Karpas-422 (cell line): ENCODE results near the gene RPL10. TPM values are rescaled to one million over a fixed set of nuclear protein-coding genes. Genes with fewer than 3 reads are reported as not detected.

ENCODE experiments used
- DNase-seq: peaks from one replicate; pipeline ENCODE4 v3.0.0-alpha.2; 2015
- H2AFZ ChIP-seq: fragments of 200-600 bp; sonication (generic); 2 replicates; pipeline ENCODE4 v1.6.1; 2014; ENCODE audit warnings: antibody characterized with exemption, low read length, mixed read lengths
- H3K27ac ChIP-seq: fragments of 200-600 bp; sonication (generic); 2 replicates; pipeline ENCODE4 v1.5.1; 2014; ENCODE audit warnings: mild to moderate bottlenecking, low read length, moderate library complexity
- H3K27me3 ChIP-seq: fragments of 200-600 bp; sonication (generic); 2 replicates; pipeline ENCODE4 v1.6.1; 2014; ENCODE audit warnings: low read length, mixed read lengths
- H3K36me3 ChIP-seq: fragments of 200-600 bp; sonication (generic); 2 replicates; pipeline ENCODE4 v1.6.1; 2014; ENCODE audit warnings: low read length, mixed read lengths; ENCODE audit not compliant: insufficient read depth
- H3K4me1 ChIP-seq: fragments of 200-600 bp; sonication (generic); 2 replicates; pipeline ENCODE4 v1.6.1; 2014; ENCODE audit warnings: mild to moderate bottlenecking, low read length, mixed read lengths
- H3K4me2 ChIP-seq: fragments of 200-600 bp; sonication (generic); 2 replicates; pipeline ENCODE4 v1.6.1; 2014; ENCODE audit warnings: low read length, low read depth, mild to moderate bottlenecking; ENCODE audit not compliant: poor library complexity, severe bottlenecking
- H3K4me3 ChIP-seq: fragments of 200-600 bp; sonication (generic); 2 replicates; pipeline ENCODE4 v1.5.1; 2014; ENCODE audit warnings: mild to moderate bottlenecking, antibody characterized with exemption, low read length, mixed read lengths
- H3K79me2 ChIP-seq: fragments of 200-600 bp; sonication (generic); 2 replicates; pipeline ENCODE4 v1.6.1; 2014; ENCODE audit warnings: mild to moderate bottlenecking, low read length, mixed read lengths
- H3K9ac ChIP-seq: fragments of 200-600 bp; sonication (generic); 2 replicates; pipeline ENCODE4 v1.6.0; 2014; ENCODE audit warnings: low read length
- H3K9me2 ChIP-seq: fragments of 200-600 bp; sonication (generic), shearing (Covaris generic); replicated peaks from 2 replicates; pipeline ENCODE4 v1.6.0; 2014; ENCODE audit warnings: mild to moderate bottlenecking, low read length, moderate library complexity; ENCODE audit not compliant: insufficient read depth
- H3K9me3 ChIP-seq: fragments of 300-700, 200-600 bp; sonication (generic); 2 replicates; pipeline ENCODE4 v1.6.1; 2014; ENCODE audit warnings: low read length, mixed read lengths
- H4K20me1 ChIP-seq: fragments of 200-600 bp; sonication (generic); 2 replicates; pipeline ENCODE4 v1.6.1; 2014; ENCODE audit warnings: mild to moderate bottlenecking, antibody characterized with exemption, low read length, low read depth; ENCODE audit not compliant: insufficient read depth
- total RNA-seq: library from RNA; depleted of rRNA; stranded (reverse); fragments of >200 nt; shearing (Covaris generic); gene quantifications from 2 replicates; pipeline ENCODE4 v1.2.3, GENCODE V29; 2014; ENCODE audit warnings: low replicate concordance

Gene RPL10
- total RNA-seq, 1 experiment from 2014 or later: 4,432 TPM

DNA sequence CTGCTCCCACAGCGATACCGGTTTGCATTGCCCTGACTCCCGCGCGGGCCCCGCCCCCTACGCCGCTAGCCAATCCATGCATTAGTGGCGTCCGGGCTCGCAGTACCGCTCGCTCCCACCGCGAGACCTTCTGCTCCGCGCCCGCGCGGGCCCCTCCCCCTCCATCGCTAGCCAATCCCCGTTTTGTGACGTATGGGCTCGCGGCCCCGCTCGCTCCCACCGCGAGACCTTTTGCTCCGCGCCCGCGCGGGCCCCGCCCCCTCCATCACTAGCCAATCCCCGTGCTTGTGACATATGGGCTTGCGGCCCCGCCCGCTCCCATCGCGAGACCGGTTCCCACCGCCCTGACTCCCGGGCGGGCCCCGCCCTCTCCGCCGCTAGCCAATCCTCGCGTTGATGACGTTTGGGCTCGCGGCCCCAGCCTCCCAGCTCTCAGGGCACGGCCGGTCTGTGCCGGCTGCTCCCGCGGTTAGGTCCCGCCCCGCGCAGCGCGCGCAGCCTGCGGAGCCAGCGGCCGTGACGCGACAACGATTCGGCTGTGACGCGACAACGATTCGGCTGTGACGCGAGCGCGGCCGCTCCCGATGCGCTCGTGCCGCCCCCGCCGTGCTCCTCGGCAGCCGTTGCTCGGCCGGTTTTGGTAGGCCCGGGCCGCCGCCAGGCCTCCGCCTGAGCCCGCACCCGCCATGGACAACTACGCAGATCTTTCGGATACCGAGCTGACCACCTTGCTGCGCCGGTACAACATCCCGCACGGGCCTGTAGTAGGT lies 19.2 kb upstream of the RPL10 start, which contains the start of gene EMD:
Gene EMD (plus strand): TSS at position 497 of the 770 bp plus-strand sequence. CDS start 190 bp downstream, at position 687.
- peak within 1 kb of the TSS; percentile 85 for H3K4me3 ChIP-seq
- H3K79me2 ChIP-seq: peaks cover 11% of the 10 kb centered on the region
- H3K27me3 ChIP-seq: no peaks in the 10 kb centered on the region
- no peaks in the 10 kb centered on the region for H4K20me1 ChIP-seq
- peak within 1 kb of the TSS; percentile 95 for H3K9ac ChIP-seq
- DNase-seq: peak; percentile 98
- peaks cover 23% of the 10 kb centered on the region for H3K4me1 ChIP-seq
- H3K4me2 ChIP-seq: peak within 1 kb of the TSS; percentile 84
- H3K9me3 ChIP-seq: no peaks in the 10 kb centered on the region
- H3K9me2 ChIP-seq: no peaks in the 10 kb centered on the region
- H3K27ac ChIP-seq: peak within 1 kb of the TSS; percentile 70
- H2AFZ ChIP-seq: no peak within 1 kb of the TSS; the same call in 1 of the 2 replicates
- H3K36me3 ChIP-seq: no peaks in the 10 kb centered on the region

DNA sequence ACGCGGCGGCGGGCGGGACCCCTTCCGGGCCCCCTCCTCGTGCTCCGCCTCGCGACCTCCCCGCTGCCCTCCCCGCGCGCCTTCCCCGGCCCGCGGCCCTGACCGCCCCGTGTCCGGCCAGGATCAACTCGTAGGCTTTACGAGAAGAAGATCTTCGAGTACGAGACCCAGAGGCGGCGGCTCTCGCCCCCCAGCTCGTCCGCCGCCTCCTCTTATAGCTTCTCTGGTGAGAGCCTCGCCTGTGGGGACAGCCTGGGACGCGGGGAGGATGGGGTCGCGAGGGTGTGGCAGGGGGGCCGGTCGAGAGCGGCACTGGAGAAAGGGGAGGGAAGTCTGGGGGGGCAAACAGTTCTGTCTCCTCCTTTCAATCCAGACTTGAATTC lies 18.6 kb upstream of the RPL10 start:
- peaks cover 23% of the 10 kb centered on the region for H3K4me1 ChIP-seq
- no peaks in the 10 kb centered on the region for H4K20me1 ChIP-seq
- no peaks in the 10 kb centered on the region for H3K27me3 ChIP-seq
- H3K27ac ChIP-seq: peak overlapping the region; percentile 64
- H3K36me3 ChIP-seq: no peaks in the 10 kb centered on the region
- no peak overlapping the region; the same call in 1 of the 2 replicates for H2AFZ ChIP-seq
- peak overlapping the region; percentile 80 for H3K4me2 ChIP-seq
- H3K9me2 ChIP-seq: no peaks in the 10 kb centered on the region
- peak overlapping the region; percentile 95 for H3K9ac ChIP-seq
- no peaks in the 10 kb centered on the region for H3K9me3 ChIP-seq
- peaks cover 11% of the 10 kb centered on the region for H3K79me2 ChIP-seq
- H3K4me3 ChIP-seq: peak overlapping the region; percentile 85
- no peak for DNase-seq

DNA sequence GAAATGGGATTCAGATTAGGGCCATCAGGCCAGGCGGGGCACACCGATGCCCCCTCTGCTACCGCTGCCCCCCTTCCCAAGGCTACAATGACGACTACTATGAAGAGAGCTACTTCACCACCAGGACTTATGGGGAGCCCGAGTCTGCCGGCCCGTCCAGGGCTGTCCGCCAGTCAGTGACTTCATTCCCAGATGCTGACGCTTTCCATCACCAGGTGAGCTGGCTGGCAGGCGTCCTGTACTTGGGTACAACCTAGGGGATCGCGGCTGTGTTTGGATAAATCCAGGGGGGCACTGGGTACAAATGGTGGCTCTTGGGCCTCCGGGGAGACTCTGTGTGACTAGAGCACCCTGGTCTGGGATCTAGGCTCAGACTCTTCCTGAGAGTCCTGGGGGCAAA lies 18.0 kb upstream of the RPL10 start:
- peak overlapping the region; percentile 95 for H3K9ac ChIP-seq
- peak overlapping the region; percentile 80 for H3K4me2 ChIP-seq
- H3K27me3 ChIP-seq: no peaks in the 10 kb centered on the region
- H4K20me1 ChIP-seq: no peaks in the 10 kb centered on the region
- H3K4me3 ChIP-seq: peak overlapping the region; percentile 85
- no peaks in the 10 kb centered on the region for H3K9me3 ChIP-seq
- no peaks in the 10 kb centered on the region for H3K9me2 ChIP-seq
- H3K27ac ChIP-seq: no peak overlapping the region
- H2AFZ ChIP-seq: no peak overlapping the region
- H3K36me3 ChIP-seq: no peaks in the 10 kb centered on the region
- peaks cover 24% of the 10 kb centered on the region for H3K4me1 ChIP-seq
- DNase-seq: no peak
- peaks cover 11% of the 10 kb centered on the region for H3K79me2 ChIP-seq

DNA sequence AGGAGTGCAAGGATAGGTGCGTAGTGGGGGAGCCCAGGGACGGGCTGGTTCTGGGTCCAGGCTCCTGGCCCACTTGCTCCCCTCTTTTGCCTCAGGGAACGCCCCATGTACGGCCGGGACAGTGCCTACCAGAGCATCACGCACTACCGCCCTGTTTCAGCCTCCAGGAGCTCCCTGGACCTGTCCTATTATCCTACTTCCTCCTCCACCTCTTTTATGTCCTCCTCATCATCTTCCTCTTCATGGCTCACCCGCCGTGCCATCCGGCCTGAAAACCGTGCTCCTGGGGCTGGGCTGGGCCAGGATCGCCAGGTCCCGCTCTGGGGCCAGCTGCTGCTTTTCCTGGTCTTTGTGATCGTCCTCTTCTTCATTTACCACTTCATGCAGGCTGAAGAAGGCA lies 17.4 kb upstream of the RPL10 start:
- Histone ChIP-seq H3K9me2 (no peaks in the 10 kb centered on the region), H3K9ac (peak overlapping the region; percentile 95), H3K4me2 (peak overlapping the region; percentile 80), H4K20me1 (no peaks in the 10 kb centered on the region), H3K27me3 (no peaks in the 10 kb centered on the region), H3K36me3 (no peaks in the 10 kb centered on the region), H3K4me1 (peaks cover 24% of the 10 kb centered on the region), H3K79me2 (peaks cover 11% of the 10 kb centered on the region), H3K27ac (no peak overlapping the region), H2AFZ (no peak overlapping the region), H3K4me3 (peak overlapping the region; percentile 85; the same call in 1 of the 2 replicates), H3K9me3 (no peaks in the 10 kb centered on the region)
- DNase-seq: no peak

DNA sequence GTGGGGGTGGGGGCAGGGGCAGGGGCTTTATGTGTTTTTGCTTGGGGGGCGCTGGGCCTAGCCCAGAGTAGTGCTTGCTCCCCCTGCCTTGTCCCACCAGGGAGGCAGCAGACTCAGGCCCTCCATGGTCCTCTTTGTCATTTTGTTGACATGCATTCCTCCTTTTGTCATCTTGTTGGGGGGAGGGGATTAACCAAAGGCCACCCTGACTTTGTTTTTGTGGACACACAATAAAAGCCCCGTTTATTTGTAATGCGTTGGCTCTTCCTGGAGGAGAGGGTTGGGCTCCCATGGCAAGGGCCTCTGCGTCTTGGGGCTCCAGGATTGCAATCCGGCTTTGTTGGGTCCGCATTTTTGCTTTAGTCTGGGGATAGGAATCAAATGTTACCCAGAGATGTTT lies 16.9 kb upstream of the RPL10 start:
- Histone ChIP-seq H3K9me3 (no peaks in the 10 kb centered on the region), H2AFZ (no peak overlapping the region), H3K4me3 (no peak overlapping the region), H3K4me1 (peaks cover 24% of the 10 kb centered on the region), H3K9me2 (no peaks in the 10 kb centered on the region), H3K79me2 (peaks cover 11% of the 10 kb centered on the region), H3K27me3 (no peaks in the 10 kb centered on the region), H3K27ac (no peak overlapping the region), H4K20me1 (no peaks in the 10 kb centered on the region), H3K9ac (no peak overlapping the region), H3K36me3 (no peaks in the 10 kb centered on the region), H3K4me2 (no peak overlapping the region)
- no peak for DNase-seq

DNA sequence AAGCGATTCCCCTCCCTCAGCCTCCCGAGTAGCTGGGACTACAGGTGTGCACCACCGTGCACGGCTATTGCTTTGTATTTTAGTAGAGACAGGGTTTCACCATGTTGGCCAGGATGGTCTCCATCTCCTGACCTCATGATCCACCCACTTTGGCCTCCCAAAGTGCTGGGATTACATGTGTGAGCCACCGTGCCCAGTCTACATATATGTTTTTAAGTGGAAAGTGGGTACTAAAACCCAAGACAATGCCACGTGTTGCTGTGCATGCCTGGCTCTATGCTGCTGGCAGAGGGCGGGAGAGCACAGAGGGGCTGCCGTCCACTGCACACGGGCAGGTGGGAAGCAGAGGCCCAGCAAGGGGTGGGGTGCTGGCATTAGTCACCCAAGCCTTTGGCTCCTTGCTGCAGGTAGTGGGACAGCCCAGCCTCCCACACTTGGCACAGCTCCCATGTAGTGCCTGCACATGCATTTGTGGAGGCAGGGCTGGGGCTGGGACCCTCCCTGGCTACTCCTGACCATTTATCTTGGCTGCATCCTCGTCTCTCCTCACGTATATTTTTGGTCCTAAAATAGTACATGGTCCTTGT lies 15.6 kb upstream of the RPL10 start:
- H2AFZ ChIP-seq: no peak overlapping the region

DNA sequence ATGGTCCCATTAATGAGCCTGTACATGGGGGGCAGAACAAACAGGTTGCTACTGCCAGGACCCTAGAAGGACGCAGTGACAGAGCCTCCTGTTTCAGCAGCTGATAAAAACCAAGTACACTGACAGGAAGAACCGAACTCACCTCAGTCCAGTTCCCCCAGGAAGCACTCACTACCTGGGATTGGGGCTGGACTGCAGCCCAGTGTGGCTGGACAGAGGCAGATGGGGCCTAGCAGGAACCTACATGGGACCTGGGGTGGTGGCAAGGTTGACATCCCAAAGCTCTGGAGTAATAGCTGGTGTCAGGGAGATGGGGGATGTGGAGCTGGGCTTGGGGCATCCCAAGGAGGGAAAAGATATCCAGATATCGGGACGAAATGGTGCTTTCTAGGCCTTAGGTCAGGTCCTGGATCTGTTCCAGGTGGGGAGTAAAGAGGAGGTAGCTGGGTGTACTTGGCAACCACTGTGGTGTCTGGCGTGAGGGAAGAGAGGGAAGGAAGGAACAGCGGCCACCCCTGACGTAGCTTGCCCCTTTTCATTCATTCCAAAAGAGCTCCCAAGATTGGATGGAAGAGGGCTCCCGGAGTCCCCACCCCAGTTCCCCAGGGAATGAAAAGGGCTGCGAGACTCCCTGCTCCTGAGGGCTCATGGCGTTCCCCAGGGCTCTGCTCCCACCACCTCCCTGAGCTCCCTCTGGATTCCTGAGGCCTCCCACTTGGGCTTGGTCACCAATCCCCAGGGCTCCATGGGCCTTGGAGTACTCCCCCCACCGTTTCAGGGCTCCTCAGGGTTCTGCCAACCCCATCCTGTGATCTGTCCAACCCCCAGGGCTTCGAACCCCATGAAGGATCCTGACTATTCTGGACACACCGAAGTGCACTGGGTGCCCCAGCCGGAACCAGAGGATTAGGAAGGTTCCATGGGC lies 14.6 kb upstream of the RPL10 start:
- no peaks in the 10 kb centered on the region for H3K9me3 ChIP-seq
- H3K27ac ChIP-seq: no peak overlapping the region
- no peak for DNase-seq
- H3K79me2 ChIP-seq: peaks cover 11% of the 10 kb centered on the region
- no peaks in the 10 kb centered on the region for H4K20me1 ChIP-seq
- no peaks in the 10 kb centered on the region for H3K9me2 ChIP-seq
- H3K4me1 ChIP-seq: peaks cover 11% of the 10 kb centered on the region
- no peak overlapping the region for H3K4me2 ChIP-seq
- no peaks in the 10 kb centered on the region for H3K36me3 ChIP-seq
- no peak overlapping the region for H3K4me3 ChIP-seq
- no peak overlapping the region for H2AFZ ChIP-seq
- H3K27me3 ChIP-seq: no peaks in the 10 kb centered on the region
- no peak overlapping the region for H3K9ac ChIP-seq

More for the DNA sequence above, 15.6 kb upstream of the RPL10 start:
- no peaks in the 10 kb centered on the region for H3K27me3 ChIP-seq
- no peaks in the 10 kb centered on the region for H3K9me3 ChIP-seq
- H3K4me3 ChIP-seq: no peak overlapping the region
- H3K4me2 ChIP-seq: no peak overlapping the region
- H3K36me3 ChIP-seq: no peaks in the 10 kb centered on the region
- H3K9me2 ChIP-seq: no peaks in the 10 kb centered on the region
- DNase-seq: no peak
- peaks cover 11% of the 10 kb centered on the region for H3K79me2 ChIP-seq
- H4K20me1 ChIP-seq: no peaks in the 10 kb centered on the region
- no peak overlapping the region for H3K27ac ChIP-seq
- H3K4me1 ChIP-seq: peaks cover 19% of the 10 kb centered on the region
- no peak overlapping the region for H3K9ac ChIP-seq
